GM19099 (cell line): ENCODE results near the gene TARDBP.

Experiments
- POLR2A ChIP-seq: IDR thresholded peaks from 3 replicates; pipeline ENCODE4 v1.6.1; 2011; ENCODE audit warnings: low read depth; ENCODE audit not compliant: insufficient read length; ENCODE audit errors: extremely low read depth

The TARDBP gene

DNA sequence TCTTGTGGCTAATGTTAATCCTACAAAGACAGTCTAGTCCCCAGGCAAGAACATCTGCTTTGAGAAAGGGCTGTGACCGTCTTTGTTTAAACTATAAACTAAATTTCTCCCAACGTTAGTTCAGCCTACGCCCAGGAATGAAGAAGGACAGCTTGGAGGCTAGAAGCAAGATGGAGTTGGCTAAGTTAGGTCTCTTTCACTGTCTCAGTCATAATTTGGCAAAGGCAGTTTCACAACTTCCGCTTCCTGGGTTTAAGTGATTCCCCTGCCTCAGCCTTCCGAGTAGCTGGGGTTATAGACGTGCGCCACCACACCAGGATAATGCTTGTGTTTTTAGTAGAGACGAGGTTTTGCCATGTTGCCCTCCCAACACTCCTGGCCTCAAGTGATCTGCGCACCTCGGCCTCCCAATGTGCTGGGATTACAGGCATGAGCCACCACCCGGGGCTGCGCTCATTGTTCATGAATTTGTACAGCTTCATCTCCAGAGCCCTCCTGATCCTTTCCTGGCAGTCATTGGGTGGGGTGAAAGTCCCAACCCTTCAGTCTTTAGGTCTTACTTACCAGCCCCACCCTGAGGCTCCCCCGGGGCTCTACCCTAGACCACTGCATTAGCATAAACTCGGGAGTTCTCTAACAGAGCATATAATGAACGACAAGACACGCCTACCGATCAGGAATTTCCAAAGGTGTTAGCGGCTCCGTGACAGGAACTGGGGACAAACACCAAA lies 39.5 kb downstream of the TARDBP start:
- no peak for TF ChIP-seq POLR2A

DNA sequence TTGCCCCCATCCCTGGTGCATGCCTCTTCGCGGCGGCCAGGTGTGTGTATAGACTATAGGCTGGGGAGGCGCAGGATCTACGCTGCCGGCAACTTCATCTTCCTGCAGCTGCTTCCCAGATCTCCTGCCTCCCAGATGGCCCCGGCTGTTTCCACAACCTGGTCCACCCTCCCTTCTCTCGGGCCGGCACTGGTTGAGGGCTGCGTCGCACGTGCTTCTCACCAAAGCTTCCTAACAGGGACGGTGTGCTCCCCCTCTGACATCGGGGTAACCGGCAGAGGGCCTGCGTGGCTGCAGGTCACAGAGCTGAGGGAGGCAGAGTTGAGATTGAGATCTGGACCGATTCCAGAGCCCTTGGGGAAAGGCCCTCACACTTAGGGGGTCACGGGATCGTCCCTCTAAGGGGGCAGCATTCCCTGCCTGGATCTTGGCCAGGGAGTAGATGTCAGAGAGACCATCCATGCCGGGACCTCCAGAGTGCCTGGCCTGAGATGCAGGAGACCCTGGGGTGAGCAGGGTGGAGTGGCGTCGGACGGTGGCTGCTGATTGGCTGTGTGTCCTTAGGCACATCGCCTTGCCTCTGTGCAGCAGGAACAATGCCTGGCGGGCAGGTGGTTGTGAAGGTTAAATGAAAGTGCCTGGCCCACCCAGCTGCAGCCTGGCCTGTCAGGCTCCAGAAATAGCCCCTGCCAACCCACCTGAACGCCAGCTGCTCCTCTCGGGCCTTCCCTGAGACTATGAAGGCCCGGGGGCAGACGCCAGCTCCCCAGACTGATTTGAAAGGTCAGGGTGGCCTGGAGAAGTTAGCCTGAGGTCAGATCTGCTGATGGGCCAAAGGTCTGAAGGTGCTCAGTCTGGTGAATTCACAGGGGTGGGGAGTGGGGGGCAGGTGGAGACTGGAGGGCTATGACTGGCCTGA lies 40.6 kb downstream of the TARDBP start:
- TF ChIP-seq POLR2A, result peak; percentile 26

DNA sequence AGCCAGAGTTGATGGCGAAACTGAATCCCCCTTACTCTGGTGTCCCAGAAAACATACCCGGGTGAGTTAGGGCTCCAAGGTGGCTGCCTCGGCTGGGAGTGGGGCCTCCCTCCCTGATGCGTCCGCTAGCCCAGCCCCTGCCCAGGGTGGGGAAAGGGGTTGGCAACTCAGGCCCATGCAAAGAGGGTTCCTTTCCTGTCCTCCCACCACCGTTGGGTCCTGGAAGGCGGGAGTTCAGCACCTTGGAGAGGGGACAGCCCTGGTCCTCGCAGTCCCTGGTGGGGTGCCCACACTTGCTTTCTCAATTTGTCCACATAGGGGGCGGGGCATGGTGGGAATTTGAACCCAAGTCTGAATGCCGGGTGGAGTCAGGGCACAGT lies 41.3 kb downstream of the TARDBP start:
- no peak for TF ChIP-seq POLR2A

DNA sequence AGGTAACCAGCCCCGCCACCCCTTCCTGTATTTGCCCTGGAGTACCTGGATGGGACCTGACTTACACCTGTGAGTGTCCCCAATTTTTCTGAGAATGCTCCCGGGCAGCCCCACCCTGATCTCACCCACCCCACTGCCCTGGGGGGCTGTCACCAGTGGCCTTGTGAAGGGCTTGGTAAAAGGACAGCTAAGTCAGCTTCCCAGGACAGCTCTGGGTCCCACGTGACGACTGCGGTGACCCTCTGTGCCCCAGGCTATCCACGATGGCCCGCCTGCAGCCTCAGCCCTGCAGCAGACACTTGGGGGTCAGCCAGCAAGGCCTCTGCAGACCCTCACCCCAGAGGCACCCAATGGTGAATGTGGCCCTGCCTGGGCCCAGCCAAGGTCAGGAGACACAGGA lies 41.7 kb downstream of the TARDBP start:
- no peak for TF ChIP-seq POLR2A

DNA sequence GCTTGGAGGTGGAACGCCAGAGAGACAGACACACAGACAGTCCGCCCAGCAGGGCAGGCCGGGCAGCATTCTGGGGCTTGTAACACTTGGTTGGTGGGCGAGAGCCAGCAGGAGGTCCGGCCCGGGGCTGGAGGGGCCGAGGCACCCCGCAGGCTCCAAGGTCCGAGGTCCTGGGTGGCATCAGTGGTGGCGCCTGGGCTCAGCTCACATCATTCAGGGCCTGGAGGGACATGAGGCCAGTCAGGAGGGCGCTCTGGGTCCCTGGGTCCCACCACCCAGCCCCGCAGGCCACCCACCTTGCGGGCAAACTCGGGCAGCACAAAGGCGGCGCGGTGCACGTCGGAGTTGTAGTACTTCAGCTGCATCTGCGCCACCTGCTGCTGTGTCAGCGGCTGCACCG lies 42.2 kb downstream of the TARDBP start:
- no peak for TF ChIP-seq POLR2A

DNA sequence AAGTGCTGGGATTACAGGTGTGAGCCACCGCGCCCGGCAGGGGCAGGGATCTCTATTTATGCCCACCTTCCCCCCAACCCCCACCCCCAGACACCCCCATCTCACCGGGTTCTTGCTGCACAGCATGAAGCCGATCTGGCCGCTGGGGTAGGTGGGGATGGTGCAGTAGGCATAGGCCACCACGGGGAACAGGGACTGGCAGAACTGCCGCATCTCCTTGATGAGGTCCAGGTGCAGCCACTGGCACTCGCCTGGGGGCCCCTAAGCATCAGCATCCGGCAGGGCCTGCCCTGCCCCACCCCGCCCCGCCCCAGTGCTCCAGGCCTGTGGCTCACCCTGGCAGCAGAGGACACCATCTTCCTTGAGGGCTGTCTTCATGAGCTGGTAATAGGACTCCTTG lies 43.2 kb downstream of the TARDBP start:
- no peak for TF ChIP-seq POLR2A

DNA sequence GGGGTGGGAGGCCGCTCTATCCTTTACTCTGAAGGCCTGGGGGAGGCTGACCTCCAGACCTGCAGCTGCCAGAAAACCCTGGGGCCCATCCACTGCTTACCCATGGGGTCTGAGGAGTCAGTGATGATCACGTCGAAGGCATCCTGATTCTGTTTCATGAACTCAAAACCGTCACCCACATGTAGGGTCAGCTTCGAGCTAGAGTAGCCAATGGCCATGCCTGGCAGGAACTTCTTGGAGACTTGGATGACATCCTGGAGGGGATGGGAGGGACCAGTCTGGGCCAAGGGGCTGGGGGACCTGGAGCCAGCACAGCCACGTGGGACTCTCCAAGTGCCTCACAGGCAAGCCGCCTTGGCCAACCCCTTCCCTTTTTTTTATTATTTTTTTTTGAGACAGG lies 44.0 kb downstream of the TARDBP start:
- no peak for TF ChIP-seq POLR2A

DNA sequence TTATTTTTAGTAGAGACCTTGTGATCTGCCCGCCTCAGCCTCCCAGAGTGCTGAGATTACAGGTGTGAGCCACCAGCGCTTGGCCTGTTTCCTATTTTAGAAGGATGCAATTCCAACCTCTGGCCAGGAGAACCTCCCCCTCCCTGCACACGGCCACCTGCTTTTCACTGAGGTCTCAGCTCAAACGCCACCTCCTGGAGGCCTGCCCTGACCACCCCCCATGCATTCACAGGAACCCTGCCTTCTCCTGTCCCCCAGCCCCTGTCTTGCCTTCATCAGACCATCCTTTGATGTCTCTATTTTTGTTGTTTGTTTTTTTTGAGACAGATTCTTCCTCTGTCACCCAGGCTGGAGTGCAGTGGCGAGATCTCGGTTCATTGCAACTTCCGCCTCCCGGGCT lies 45.0 kb downstream of the TARDBP start:
- no peak for TF ChIP-seq POLR2A

DNA sequence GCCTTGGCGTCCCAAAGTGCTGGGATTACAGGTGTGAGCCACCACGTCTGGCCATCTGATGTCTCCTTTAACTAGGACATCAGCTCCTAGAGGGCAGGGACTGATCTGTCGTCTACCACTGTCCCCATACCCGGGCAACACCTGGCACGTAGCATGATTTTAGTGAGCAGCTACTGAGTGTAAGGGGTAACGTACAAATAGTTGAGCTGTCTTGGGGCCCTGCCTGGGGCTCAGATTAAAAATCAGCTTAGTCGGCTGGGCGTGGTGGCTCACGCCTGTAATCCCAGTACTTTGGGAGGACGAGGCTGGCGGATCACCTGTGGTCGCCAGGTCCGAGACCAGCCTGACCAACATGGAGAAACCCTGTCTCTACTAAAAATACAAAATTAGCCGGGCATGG lies 45.6 kb downstream of the TARDBP start:
- no peak for TF ChIP-seq POLR2A

DNA sequence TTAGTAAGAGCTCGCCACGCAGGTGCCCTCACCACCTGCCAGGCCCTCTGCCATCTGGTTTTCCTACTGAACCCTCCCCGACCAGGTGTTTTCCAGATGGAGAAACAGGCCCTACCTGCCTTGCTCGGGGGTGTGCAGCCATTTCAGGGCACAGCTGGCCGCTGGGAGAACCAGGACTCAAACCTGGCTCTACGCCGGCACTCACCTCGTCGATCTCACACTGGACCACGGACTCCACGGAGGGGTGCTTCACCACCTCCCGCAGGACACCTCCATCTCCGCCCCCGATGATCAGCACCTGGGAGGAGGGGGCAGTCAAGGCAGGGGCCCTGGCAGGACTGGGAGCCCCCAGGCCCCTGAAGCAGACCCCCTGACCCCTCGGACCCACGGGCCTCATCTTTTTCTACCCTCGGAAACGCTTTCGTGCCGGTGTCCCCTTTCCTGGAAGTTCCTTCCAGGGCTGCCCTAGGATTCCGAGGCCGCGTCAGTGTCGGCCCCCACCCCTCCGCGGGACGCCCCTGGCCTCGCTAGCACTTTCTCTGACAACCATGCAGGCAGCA lies 46.2 kb downstream of the TARDBP start:
- no peak for TF ChIP-seq POLR2A

DNA sequence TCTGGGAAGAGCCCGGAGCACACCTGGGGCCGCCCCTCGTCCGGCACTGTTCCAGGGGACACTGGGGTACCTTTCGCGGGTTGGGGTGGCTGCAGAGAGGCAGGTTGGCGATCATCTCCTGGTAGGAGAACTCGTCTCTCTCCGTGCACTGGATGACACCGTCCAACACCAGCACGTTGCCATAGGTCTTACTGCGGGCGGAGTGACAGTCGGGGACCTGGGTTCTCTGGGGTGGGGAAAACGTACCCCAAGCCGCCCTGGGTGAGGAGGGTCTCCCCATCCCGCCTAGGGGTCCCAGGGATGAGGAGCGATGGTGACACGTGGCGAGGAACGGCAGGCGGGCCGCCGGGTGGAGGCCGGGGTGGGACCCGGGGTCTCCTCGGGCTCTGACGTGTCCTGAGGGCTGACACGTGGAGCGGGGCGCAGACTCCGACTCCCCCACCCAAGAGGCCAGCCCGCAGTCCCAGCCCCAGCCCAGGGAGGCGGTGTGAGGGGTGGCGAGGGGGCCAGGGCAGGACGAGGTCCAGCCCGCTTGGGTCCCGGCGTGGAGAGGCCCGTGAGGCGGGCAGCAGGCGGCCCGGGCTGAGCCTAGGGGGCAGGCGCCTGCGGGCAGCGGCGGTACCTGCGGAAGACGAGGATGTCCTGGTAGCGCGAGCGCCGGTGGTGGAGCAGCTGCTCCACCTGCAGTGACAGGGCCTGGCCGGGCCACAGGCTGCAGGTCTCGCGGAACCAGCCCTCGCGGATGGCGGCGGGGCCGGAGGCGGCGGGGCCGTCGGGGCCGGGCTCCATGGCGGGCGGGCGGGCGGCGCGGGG lies 46.9 kb downstream of the TARDBP start:
- no peak for TF ChIP-seq POLR2A

DNA sequence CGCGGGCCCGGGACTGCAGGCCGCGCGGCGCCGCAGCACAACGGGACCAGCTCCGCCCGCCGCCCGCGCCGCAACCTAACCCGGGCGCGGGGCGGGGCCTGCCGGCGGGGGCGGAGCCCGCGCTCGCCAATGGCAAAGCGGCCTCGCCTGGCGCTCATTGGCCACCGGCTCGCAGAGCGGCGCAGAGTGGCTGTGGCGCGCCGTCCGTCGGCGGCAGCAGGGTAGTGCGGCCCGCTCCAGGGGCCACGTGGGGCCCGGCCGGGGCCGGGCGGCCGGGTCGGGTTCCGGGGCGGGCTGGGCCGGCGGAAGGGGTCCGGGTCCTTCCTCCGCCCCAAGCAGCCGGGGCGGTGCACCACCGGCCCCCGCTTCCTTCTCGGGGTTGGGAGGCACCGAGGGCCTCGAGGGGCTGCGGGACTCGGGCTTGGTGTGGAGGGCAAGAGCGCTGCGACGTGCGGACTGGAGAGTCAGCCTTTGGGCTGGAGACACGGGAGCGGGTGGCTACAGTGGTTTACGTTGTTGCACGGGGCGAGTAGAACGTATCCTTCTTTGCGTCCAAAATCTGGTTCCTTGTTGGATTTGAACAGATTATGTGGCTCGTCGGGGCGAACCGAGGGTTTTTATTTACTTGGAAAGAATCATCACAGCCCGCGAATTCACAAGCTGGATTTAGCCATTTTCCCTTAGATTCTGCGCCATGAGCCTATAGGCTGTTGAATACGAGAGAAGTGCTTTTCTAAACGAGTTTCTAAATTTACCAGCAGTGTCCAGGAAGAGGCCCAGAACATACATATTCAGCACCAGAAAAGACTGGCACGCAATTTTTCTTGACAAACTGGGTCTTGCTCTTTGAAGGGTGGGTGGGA lies 47.7 kb downstream of the TARDBP start, which contains the start of gene SRM:
Gene SRM (minus strand): TSS at position 51 of the 863 bp plus-strand sequence. CDS start 75 bp downstream, outside the sequence.
- TF ChIP-seq POLR2A, result peak; percentile 74

DNA sequence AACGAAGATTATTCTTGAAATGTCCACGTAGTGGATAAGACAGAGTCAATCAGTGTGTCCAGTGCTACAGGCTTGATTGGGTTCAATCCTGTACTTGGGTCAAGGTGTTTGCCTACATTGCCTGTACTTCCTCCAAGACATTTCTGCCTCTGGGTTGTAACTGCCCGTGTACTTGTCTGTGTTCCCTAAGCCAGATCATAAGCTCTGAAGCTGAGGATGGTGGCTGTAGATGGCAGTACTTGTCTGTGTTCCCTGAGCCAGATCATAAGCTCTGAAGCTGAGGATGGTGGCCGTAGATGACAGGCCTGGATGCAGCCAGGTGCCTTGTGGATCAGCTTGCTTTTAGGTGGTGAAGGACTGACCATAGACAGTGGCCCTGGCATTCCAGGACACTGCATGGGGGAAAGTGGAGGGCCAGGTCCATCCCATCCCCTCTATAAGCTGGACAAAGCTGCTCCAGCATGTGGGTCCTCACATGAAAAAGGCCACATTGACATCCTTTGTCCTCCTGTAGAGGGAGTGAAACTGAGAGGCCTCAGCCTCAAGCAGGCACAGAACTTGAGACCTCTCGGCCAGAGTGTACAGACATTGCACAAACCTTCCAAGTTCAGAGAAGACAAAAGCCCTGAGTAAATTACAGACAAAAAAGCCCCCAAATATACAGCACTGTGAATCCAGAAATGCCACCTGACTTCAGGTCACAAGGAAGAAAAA lies 49.4 kb downstream of the TARDBP start:
- no peak for TF ChIP-seq POLR2A
